Karpas-422 (cell line): ENCODE measurements around the gene PLP2. TPM values are rescaled to one million over a fixed set of nuclear protein-coding genes. Genes with fewer than 3 reads are reported as not detected.
A peak's percentile ranks its signal among the peaks of the same experiment; 100 is the strongest.
"Not testable (repeated sequence)": the region's sequence is repeated elsewhere in the genome, so short reads cannot be mapped to it uniquely, and the experiment has no call there.

Experiments used
- DNase-seq: peaks from one replicate; pipeline ENCODE4 v3.0.0-alpha.2; 2015
- H2AFZ ChIP-seq: fragments of 200-600 bp; sonication (generic); 2 replicates; pipeline ENCODE4 v1.6.1; 2014; ENCODE audit warnings: antibody characterized with exemption, low read length, mixed read lengths
- H3K27ac ChIP-seq: fragments of 200-600 bp; sonication (generic); 2 replicates; pipeline ENCODE4 v1.5.1; 2014; ENCODE audit warnings: mild to moderate bottlenecking, low read length, moderate library complexity
- H3K27me3 ChIP-seq: fragments of 200-600 bp; sonication (generic); 2 replicates; pipeline ENCODE4 v1.6.1; 2014; ENCODE audit warnings: low read length, mixed read lengths
- H3K36me3 ChIP-seq: fragments of 200-600 bp; sonication (generic); 2 replicates; pipeline ENCODE4 v1.6.1; 2014; ENCODE audit warnings: low read length, mixed read lengths; ENCODE audit not compliant: insufficient read depth
- H3K4me1 ChIP-seq: fragments of 200-600 bp; sonication (generic); 2 replicates; pipeline ENCODE4 v1.6.1; 2014; ENCODE audit warnings: mild to moderate bottlenecking, low read length, mixed read lengths
- H3K4me2 ChIP-seq: fragments of 200-600 bp; sonication (generic); 2 replicates; pipeline ENCODE4 v1.6.1; 2014; ENCODE audit warnings: low read length, low read depth, mild to moderate bottlenecking; ENCODE audit not compliant: poor library complexity, severe bottlenecking
- H3K4me3 ChIP-seq: fragments of 200-600 bp; sonication (generic); 2 replicates; pipeline ENCODE4 v1.5.1; 2014; ENCODE audit warnings: mild to moderate bottlenecking, antibody characterized with exemption, low read length, mixed read lengths
- H3K79me2 ChIP-seq: fragments of 200-600 bp; sonication (generic); 2 replicates; pipeline ENCODE4 v1.6.1; 2014; ENCODE audit warnings: mild to moderate bottlenecking, low read length, mixed read lengths
- H3K9ac ChIP-seq: fragments of 200-600 bp; sonication (generic); 2 replicates; pipeline ENCODE4 v1.6.0; 2014; ENCODE audit warnings: low read length
- H3K9me2 ChIP-seq: fragments of 200-600 bp; sonication (generic), shearing (Covaris generic); replicated peaks from 2 replicates; pipeline ENCODE4 v1.6.0; 2014; ENCODE audit warnings: mild to moderate bottlenecking, low read length, moderate library complexity; ENCODE audit not compliant: insufficient read depth
- H3K9me3 ChIP-seq: fragments of 300-700, 200-600 bp; sonication (generic); 2 replicates; pipeline ENCODE4 v1.6.1; 2014; ENCODE audit warnings: low read length, mixed read lengths
- H4K20me1 ChIP-seq: fragments of 200-600 bp; sonication (generic); 2 replicates; pipeline ENCODE4 v1.6.1; 2014; ENCODE audit warnings: mild to moderate bottlenecking, antibody characterized with exemption, low read length, low read depth; ENCODE audit not compliant: insufficient read depth
- total RNA-seq: library from RNA; depleted of rRNA; stranded (reverse); fragments of >200 nt; shearing (Covaris generic); gene quantifications from 2 replicates; pipeline ENCODE4 v1.2.3, GENCODE V29; 2014; ENCODE audit warnings: low replicate concordance; rRNA removed

The PLP2 gene, protein sequence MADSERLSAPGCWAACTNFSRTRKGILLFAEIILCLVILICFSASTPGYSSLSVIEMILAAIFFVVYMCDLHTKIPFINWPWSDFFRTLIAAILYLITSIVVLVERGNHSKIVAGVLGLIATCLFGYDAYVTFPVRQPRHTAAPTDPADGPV
- total RNA-seq: 11.0 and 37.0 TPM in 2 replicates

DNA sequence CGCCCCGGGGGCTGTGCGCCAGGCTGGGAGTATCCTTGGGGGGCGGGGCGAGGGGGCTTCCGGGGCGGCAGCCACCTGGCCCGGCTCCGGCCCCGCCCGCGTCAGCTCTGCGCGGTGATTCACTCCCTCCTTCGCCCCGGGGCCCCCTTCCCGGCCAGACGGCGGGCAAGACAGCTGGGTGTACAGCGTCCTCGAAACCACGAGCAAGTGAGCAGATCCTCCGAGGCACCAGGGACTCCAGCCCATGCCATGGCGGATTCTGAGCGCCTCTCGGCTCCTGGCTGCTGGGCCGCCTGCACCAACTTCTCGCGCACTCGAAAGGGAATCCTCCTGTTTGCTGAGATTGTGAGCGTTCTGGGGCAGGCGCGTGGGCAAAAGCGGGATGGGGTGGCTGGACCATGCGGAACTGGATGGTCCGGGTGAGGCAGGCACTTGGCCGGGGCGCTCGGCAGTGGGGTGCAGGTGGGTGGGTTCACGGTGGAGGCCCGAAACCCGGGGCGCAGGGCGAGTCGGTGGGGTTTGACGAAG is at the start of gene PLP2:
Gene PLP2, plus strand, starts transcription at position 147 of the 528 bp plus-strand sequence. Its CDS starts 103 bp downstream, at position 250.
- DNase-seq: peak; percentile 71
- peak within 1 kb of the TSS; percentile 75 for H3K9ac ChIP-seq
- H3K4me2 ChIP-seq: peak within 1 kb of the TSS; percentile 84
- H3K27ac ChIP-seq: peak within 1 kb of the TSS; percentile 37; the same call in 1 of the 2 replicates
- H4K20me1 ChIP-seq: no peaks in the 10 kb centered on the region
- no peaks in the 10 kb centered on the region for H3K36me3 ChIP-seq
- no peaks in the 10 kb centered on the region for H3K79me2 ChIP-seq
- peak within 1 kb of the TSS; percentile 69 for H3K4me3 ChIP-seq
- peak within 1 kb of the TSS; percentile 71; the same call in 1 of the 2 replicates for H2AFZ ChIP-seq
- H3K4me1 ChIP-seq: peaks cover 32% of the 10 kb centered on the region
- H3K9me3 ChIP-seq: no peaks in the 10 kb centered on the region
- no peaks in the 10 kb centered on the region for H3K9me2 ChIP-seq
- H3K27me3 ChIP-seq: no peaks in the 10 kb centered on the region

DNA sequence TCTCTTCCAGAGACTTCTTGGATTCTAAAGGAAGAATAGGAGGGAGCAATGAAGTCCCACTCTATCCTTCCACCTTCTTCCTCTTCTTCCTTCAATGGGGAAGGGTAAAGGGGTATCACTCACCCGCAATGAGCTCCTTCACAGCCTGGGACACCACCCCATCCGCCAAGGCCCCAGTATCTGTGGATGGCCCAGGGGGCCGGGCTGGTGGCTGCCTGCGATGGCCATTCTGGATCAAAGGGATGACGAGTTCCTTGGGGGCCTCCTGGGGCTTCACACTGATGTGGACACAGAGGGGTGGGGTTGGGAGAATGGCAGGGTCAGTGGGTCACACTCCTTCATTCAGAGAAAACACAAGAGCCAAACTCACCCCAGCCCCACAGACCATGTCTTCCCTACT is 49.2 kb upstream of the PLP2 start:
- Histone ChIP-seq H3K9me2 (no peaks in the 10 kb centered on the region), H3K4me2 (peak overlapping the region; percentile 63), H3K79me2 (peaks cover 17% of the 10 kb centered on the region), H4K20me1 (no peaks in the 10 kb centered on the region), H2AFZ (no peak overlapping the region), H3K4me3 (peak overlapping the region; percentile 82), H3K27ac (no peak overlapping the region), H3K9me3 (no peaks in the 10 kb centered on the region), H3K9ac (peak overlapping the region; percentile 80), H3K4me1 (peaks cover 7% of the 10 kb centered on the region), H3K36me3 (no peaks in the 10 kb centered on the region), H3K27me3 (no peaks in the 10 kb centered on the region)
- DNase-seq: no peak

DNA sequence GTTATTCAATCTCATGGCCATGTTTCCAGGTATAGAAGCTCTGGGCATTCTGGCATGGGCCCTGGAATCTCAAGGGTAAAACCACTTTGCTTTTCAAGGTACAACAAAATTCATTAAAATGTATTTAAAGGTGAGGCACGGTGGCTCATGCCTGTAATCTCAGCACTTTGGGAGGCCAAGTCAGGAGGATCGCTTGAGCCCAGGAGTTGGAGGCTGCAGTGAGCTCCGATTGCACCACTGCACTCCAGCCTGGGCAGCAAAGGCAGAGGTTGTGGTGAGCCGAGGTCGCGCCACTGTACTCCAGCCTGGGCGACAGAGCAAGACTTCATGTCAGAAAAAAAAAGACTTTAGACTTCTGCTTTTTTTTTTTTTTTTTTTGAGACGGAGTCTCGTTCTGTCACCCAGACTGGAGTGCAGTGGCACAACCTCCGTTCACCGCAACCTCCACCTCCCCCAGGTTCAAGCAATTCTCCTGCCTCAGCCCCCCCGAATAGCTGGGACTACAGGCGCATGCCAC is 43.9 kb upstream of the PLP2 start:
- not testable (repeated sequence) for H3K79me2 ChIP-seq, H3K4me2 ChIP-seq, H4K20me1 ChIP-seq, H3K9ac ChIP-seq, H3K4me1 ChIP-seq, H3K4me3 ChIP-seq, H3K9me2 ChIP-seq, H3K36me3 ChIP-seq, H3K9me3 ChIP-seq, H3K27me3 ChIP-seq, H3K27ac ChIP-seq, H2AFZ ChIP-seq
- peak; percentile 42 for DNase-seq

DNA sequence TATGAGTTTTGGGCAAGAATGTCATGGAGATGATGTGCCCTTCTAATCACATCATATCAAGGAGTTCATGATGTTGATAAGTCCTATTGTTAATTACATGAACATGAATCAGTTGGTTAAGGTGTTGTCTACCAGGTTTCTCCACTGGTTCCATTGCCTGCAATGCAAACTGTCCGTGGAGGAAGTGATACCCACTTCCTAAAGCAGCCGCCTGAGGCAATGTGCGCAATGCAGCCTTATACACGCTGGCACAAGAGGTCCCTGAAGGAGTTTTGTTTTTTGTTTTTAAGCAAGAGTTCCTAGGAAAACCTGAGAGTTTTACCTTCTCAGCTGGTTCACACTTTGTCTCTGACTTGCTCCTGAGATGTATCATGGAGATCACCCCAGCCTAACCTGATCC is 42.3 kb upstream of the PLP2 start:
- H3K9me3 ChIP-seq: no peaks in the 10 kb centered on the region
- H3K4me2 ChIP-seq: no peak overlapping the region
- H3K36me3 ChIP-seq: no peaks in the 10 kb centered on the region
- H3K79me2 ChIP-seq: no peaks in the 10 kb centered on the region
- H3K9ac ChIP-seq: no peak overlapping the region
- H2AFZ ChIP-seq: no peak overlapping the region
- H3K9me2 ChIP-seq: no peaks in the 10 kb centered on the region
- H4K20me1 ChIP-seq: no peaks in the 10 kb centered on the region
- no peaks in the 10 kb centered on the region for H3K4me1 ChIP-seq
- H3K27ac ChIP-seq: no peak overlapping the region
- no peaks in the 10 kb centered on the region for H3K27me3 ChIP-seq
- no peak overlapping the region for H3K4me3 ChIP-seq
- no peak for DNase-seq

DNA sequence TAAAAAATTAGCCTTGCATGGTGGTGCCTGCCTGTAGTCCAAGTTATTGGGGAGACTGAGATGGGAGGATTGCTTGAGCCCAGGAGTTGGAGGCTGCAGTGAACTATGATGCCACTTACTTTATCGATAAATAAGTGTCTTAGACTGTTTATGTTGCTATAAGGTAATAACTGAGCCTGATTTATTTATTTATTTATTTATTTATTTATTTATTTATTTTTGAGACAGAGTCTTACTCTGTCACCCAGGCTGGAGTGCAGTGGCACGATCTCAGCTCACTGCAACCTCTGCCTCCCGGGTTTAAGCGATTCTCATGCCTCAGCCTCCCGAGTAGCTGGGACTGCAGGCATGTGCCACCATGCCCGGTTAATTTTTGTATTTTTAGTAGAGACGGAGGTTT is 39.4 kb upstream of the PLP2 start:
- H3K27ac ChIP-seq, H2AFZ ChIP-seq: not testable (repeated sequence)

DNA sequence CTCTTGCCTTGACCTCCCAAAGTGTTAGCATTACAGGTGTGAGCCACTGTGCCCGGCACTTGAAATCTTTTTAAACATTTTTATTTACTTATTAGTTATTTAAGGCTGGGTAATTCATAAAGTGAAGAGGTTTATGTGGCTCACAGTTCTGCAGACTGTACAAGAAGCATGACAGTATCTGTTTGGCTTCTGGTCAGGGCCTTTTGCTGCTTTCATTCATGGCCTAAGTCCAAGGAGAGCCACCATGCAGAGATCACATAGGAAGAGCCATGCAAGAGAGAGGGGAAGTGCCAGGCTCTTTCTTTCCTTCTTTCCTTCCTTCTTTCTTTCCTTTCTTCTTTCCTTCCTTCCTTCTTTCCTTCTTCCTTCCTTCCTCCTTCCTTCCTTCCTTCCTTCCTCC is 37.9 kb upstream of the PLP2 start:
- no peak for DNase-seq
- Histone ChIP-seq H3K27ac (no peak overlapping the region), H3K9me2 (no peaks in the 10 kb centered on the region), H3K4me2 (no peak overlapping the region), H3K4me3 (no peak overlapping the region), H3K79me2 (no peaks in the 10 kb centered on the region), H3K36me3 (no peaks in the 10 kb centered on the region), H4K20me1 (no peaks in the 10 kb centered on the region), H3K27me3 (no peaks in the 10 kb centered on the region), H3K4me1 (no peaks in the 10 kb centered on the region), H3K9ac (no peak overlapping the region), H2AFZ (no peak overlapping the region), H3K9me3 (no peaks in the 10 kb centered on the region; the same call in 1 of the 2 replicates)

More for the DNA sequence above, 39.4 kb upstream of the PLP2 start:
- H3K36me3 ChIP-seq, H3K27me3 ChIP-seq, H3K9ac ChIP-seq, H3K4me3 ChIP-seq, H3K4me1 ChIP-seq, H3K4me2 ChIP-seq, H3K9me3 ChIP-seq, H4K20me1 ChIP-seq, H3K79me2 ChIP-seq, H3K9me2 ChIP-seq, DNase-seq: not testable (repeated sequence)

DNA sequence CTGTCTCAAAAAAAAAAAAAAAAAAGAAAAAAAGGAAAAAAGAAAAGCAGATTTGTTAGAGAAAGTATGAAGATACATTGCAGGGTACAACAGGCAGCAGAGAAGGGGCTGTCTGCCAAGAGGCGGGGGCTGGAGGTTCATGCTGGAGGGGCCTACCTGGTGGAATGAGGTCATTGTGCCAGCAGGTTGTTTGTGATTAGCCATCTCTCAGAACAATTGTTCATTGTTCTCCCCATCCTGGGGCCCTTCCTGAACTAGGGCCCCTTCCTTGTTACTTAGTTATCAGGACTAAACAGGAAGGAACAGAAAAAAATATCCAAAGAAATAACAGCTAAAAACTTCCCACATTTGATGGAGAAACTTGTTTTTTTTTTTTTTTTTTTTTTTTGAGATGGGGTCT is 34.2 kb upstream of the PLP2 start:
- H3K79me2 ChIP-seq: no peaks in the 10 kb centered on the region
- H3K9me3 ChIP-seq: peaks cover 17% of the 10 kb centered on the region
- no peak overlapping the region for H3K27ac ChIP-seq
- no peaks in the 10 kb centered on the region for H3K9me2 ChIP-seq
- no peak overlapping the region for H2AFZ ChIP-seq
- H4K20me1 ChIP-seq: no peaks in the 10 kb centered on the region
- no peaks in the 10 kb centered on the region for H3K27me3 ChIP-seq
- no peak overlapping the region for H3K4me2 ChIP-seq
- H3K4me3 ChIP-seq: no peak overlapping the region
- H3K9ac ChIP-seq: no peak overlapping the region
- no peak for DNase-seq
- no peaks in the 10 kb centered on the region for H3K36me3 ChIP-seq
- H3K4me1 ChIP-seq: no peaks in the 10 kb centered on the region

DNA sequence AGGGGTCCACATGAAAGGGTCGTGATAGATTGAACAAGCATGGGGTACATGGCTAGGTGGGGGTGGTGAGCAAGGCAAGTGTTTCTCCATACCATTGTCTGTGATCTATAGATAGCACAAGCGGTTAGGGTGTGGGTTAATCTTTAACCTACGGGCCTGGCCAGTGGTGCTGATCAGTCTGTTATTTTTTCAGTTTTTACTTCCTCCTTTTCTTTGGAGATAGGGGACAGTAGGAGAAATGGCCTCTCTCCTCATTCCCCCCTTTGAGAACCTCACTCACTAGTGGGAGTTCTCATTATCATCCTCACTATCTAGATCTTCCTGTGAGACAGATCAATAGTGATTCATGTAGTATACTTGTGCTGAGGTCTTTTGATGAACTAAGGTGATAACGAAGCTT is 32.0 kb upstream of the PLP2 start:
- H3K9me3 ChIP-seq: peaks cover 17% of the 10 kb centered on the region
- no peaks in the 10 kb centered on the region for H3K27me3 ChIP-seq
- no peak overlapping the region for H3K9ac ChIP-seq
- no peak overlapping the region for H2AFZ ChIP-seq
- no peak overlapping the region for H3K4me3 ChIP-seq
- no peak overlapping the region for H3K4me2 ChIP-seq
- no peaks in the 10 kb centered on the region for H3K4me1 ChIP-seq
- no peak overlapping the region for H3K27ac ChIP-seq
- no peaks in the 10 kb centered on the region for H4K20me1 ChIP-seq
- no peaks in the 10 kb centered on the region for H3K79me2 ChIP-seq
- H3K9me2 ChIP-seq: no peaks in the 10 kb centered on the region
- H3K36me3 ChIP-seq: no peaks in the 10 kb centered on the region
- no peak for DNase-seq
